H1 (cell line): Measurements from ENCODE around the gene PRKD1. TPM values are rescaled to one million over a fixed set of nuclear protein-coding genes. Genes with fewer than 3 reads are reported as not detected.

Experiments used
- CBX5 ChIP-seq: fragments of 300-800, 300-1000 bp; sonication (generic); IDR thresholded peaks from 2 replicates; pipeline ENCODE4 v1.7.1; 2016; ENCODE audit warnings: antibody characterized with exemption, low read length, low read depth
- KDM1A ChIP-seq: fragments of 200-600, 300-600 bp; sonication (generic); IDR thresholded peaks from 2 replicates; pipeline ENCODE4 v1.7.1; 2016; ENCODE audit warnings: mild to moderate bottlenecking, low read length, borderline replicate concordance
- SAP30 ChIP-seq: fragments of 300-600 bp; sonication (generic); IDR thresholded peaks from 2 replicates; pipeline ENCODE4 v1.7.1; 2012; ENCODE audit warnings: low read length, moderate library complexity, mild to moderate bottlenecking, inconsistent platforms; ENCODE audit not compliant: insufficient read depth, insufficient replicate concordance
- TBP ChIP-seq: IDR thresholded peaks from 2 replicates; pipeline ENCODE4 v1.6.1; 2011; ENCODE audit warnings: low read depth, low read length, improper control_type of control experiment
- polyA plus RNA-seq, 7 experiments: library from polyadenylated mRNA; depleted of rRNA in 3 of 7; stranded (reverse) in 5 of 7; unstranded in 2 of 7; fragments of >200 nt in 5 of 7; fragments of 200-250 nt in 2 of 7; gene quantifications; 1 replicate in 5 of 7; 2 replicates in 1 of 7; 4 replicates in 1 of 7; pipeline versions ENCODE4 v1.2.1 to v1.2.3, GENCODE V29; 2011 to 2013; ENCODE audit warnings: missing spikeins in 2 of 7, mixed read lengths in 2 of 7
- total RNA-seq: library from RNA; stranded (reverse); fragmentation: NEBNext Ultra II Directional; extraction: Animal tissue kit (Norgen Biotek cat#: 25700); gene quantifications from 2 replicates; pipeline ENCODE4 v1.2.1, GENCODE V29; 2021

The PRKD1 gene
- total and polyA plus RNA-seq, 2 of the 8 experiments (the other 6 are each of a cell fraction or from before 2014, with no cell fraction given), result 3.6 to 6.8 TPM

DNA sequence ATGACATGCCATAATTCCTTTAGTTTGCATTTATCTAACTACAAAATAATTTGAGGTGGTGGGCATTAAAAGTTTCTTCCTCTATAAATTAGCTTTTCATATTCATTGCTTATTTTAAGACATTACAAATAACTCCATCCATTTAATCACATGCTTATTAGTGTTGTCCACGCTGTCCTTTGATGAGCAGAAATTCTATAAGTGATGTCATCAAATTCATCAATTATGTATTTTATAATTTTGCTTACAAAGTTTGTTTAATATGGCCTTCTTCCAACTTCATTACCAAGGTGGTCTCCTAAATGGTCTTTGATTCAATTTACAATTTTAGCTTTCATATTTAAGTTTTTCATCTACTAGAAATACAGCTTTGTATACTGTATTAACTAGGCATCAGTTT, 173.5 kb downstream of the PRKD1 start (continued):
- no peak for TF ChIP-seq TBP
- TF ChIP-seq CBX5, result no peak
- TF ChIP-seq KDM1A, result no peak
- TF ChIP-seq SAP30, result no peak
